NCI-H146 treated with DMSO at 0.1 percent for 48 hours (cell line): Measurements from ENCODE around the gene KIRREL3.

Experiments used
- DNase-seq: peaks from one replicate; lab custom pipeline; 2025; ENCODE audit not compliant: unreplicated experiment; lab: John Stamatoyannopoulos, UW

The KIRREL3 gene

GRCh38 chr11:126917531-126918204, 82.9 kb downstream of the KIRREL3 start:
- no peak for DNase-seq

GRCh38 chr11:126915430-126915829, 85.1 kb downstream of the KIRREL3 start:
- no peak for DNase-seq

GRCh38 chr11:126914941-126915340, 85.6 kb downstream of the KIRREL3 start:
- no peak for DNase-seq

- no peak for DNase-seq
Measured at GRCh38 chr11:126914166-126914565, 86.4 kb downstream of the KIRREL3 start.

- DNase-seq: no peak
Measured at GRCh38 chr11:126904520-126904919, 96.0 kb downstream of the KIRREL3 start.

- no peak for DNase-seq
Measured at GRCh38 chr11:126901783-126902182, 98.8 kb downstream of the KIRREL3 start.

- no peak for DNase-seq
Measured at GRCh38 chr11:126899961-126900748, 100.4 kb downstream of the KIRREL3 start.

GRCh38 chr11:126898802-126899201, 101.8 kb downstream of the KIRREL3 start:
- no peak for DNase-seq

- no peak for DNase-seq
Measured at GRCh38 chr11:126897430-126897829, 103.1 kb downstream of the KIRREL3 start.

- no peak for DNase-seq
Measured at GRCh38 chr11:126896025-126896424, 104.5 kb downstream of the KIRREL3 start.

GRCh38 chr11:126893796-126894195, 106.8 kb downstream of the KIRREL3 start:
- no peak for DNase-seq

GRCh38 chr11:126892756-126893155, 107.8 kb downstream of the KIRREL3 start:
- DNase-seq: no peak

GRCh38 chr11:126891556-126892217, 108.9 kb downstream of the KIRREL3 start:
- DNase-seq: no peak

GRCh38 chr11:126890561-126890960, 110.0 kb downstream of the KIRREL3 start:
- no peak for DNase-seq

GRCh38 chr11:126888115-126888712, 112.4 kb downstream of the KIRREL3 start:
- DNase-seq: no peak

GRCh38 chr11:126886636-126887035, 113.9 kb downstream of the KIRREL3 start:
- DNase-seq: no peak

GRCh38 chr11:126886085-126886484, 114.5 kb downstream of the KIRREL3 start:
- no peak for DNase-seq

- DNase-seq: no peak
Measured at GRCh38 chr11:126884594-126884993, 116.0 kb downstream of the KIRREL3 start.

GRCh38 chr11:126884192-126884591, 116.4 kb downstream of the KIRREL3 start:
- no peak for DNase-seq

- DNase-seq: no peak
Measured at GRCh38 chr11:126880872-126881271, 119.7 kb downstream of the KIRREL3 start.

- no peak for DNase-seq
Measured at GRCh38 chr11:126879516-126879915, 121.1 kb downstream of the KIRREL3 start.
